Neural progenitor cell (in vitro differentiated cells): ENCODE data around the gene USP16.

ENCODE experiments used
- CTCF ChIP-seq: fragments of 200-600 bp; sonication (generic); IDR thresholded peaks from 2 replicates; pipeline ENCODE4 v1.5.1; 2017; ENCODE audit warnings: antibody characterized with exemption, mild to moderate bottlenecking
- EZH2 ChIP-seq: fragments of 200-600 bp; sonication (generic); IDR thresholded peaks from 2 replicates; pipeline ENCODE4 v1.6.1; 2017; ENCODE audit warnings: antibody characterized with exemption, mild to moderate bottlenecking, moderate library complexity
- EZH2phosphoT487 ChIP-seq: fragments of 200-600 bp; sonication (generic); IDR thresholded peaks from 2 replicates; pipeline ENCODE4 v1.6.1; 2017; ENCODE audit warnings: antibody characterized with exemption

- TF ChIP-seq CTCF (no peak), EZH2 (no peak), EZH2phosphoT487 (no peak)
These were observed 60.8 kb downstream of the USP16 start for GRCh38 chr21:29085106-29085752.
